ENCODE data around the gene ID2. TPM values are rescaled to one million over a fixed set of nuclear protein-coding genes. Genes with fewer than 3 reads are reported as not detected.

Gene ID2
- total and polyA plus RNA-seq, 2 of the 13 experiments (the other 11 are each of a cell fraction or from before 2014, with no cell fraction given), result 214 to 719 TPM

GRCh38 chr2:8659735-8660492 lies 21.9 kb upstream of the ID2 start (continued):
- 0 out of 2 replicates have a peak, but pooled peaks have one; percentile 3 for TF ChIP-seq ARID4A (CRISPR knock-in tag; IDR thresholded peaks at IDR 0.05; ENCODE audit: borderline replicate concordance)
- TF ChIP-seq ELK4 (CRISPR knock-in tag; IDR thresholded peaks at IDR 0.05; ENCODE audit: borderline replicate concordance), result no peak
- TF ChIP-seq MXD1 (CRISPR knock-in tag; IDR thresholded peaks at IDR 0.05), result peak; percentile 65
- no peak for TF ChIP-seq ZNF569 (CRISPR knock-in tag; IDR thresholded peaks at IDR 0.05; ENCODE audit: borderline replicate concordance)
- TF ChIP-seq ZNF687 (CRISPR knock-in tag; IDR thresholded peaks at IDR 0.05), result peak; percentile 9; the same call in 1 of the 2 replicates
- TF ChIP-seq ZNF143 (CRISPR knock-in tag; IDR thresholded peaks at IDR 0.05), result peak; percentile 65
- peak; percentile 2; the same call in 1 of the 2 replicates for TF ChIP-seq ZNF616 (CRISPR knock-in tag; IDR thresholded peaks at IDR 0.05; ENCODE audit: low read depth)
- no peak for TF ChIP-seq GFI1 (CRISPR knock-in tag; IDR thresholded peaks at IDR 0.05; ENCODE audit: borderline replicate concordance)
- TF ChIP-seq ZNF766 (CRISPR knock-in tag; IDR thresholded peaks at IDR 0.05; ENCODE audit: borderline replicate concordance), result 0 out of 2 replicates have a peak, but pooled peaks have one; percentile 11
- 0 out of 2 replicates have a peak, but pooled peaks have one; percentile 10 for TF ChIP-seq HIC2 (CRISPR knock-in tag; IDR thresholded peaks at IDR 0.05; ENCODE audit: low read depth)
- peak; percentile 2; the same call in 1 of the 2 replicates for TF ChIP-seq ZNF574 (CRISPR knock-in tag; IDR thresholded peaks at IDR 0.05)

Measured in HepG2 (cell line).